Ovary (tissue), 3 donors: ENCODE results near the gene DPM1.

Experiments
- EP300 ChIP-seq: sonication (generic); formaldehyde crosslinking; IDR thresholded peaks from one replicate; pipeline ENCODE4 v1.6.1; 2017; ENCODE audit warnings: antibody characterized with exemption
- POLR2A ChIP-seq: fragments of 450-650 bp; IDR thresholded peaks from one replicate; pipeline ENCODE4 v1.6.1; 2017; ENCODE audit warnings: antibody characterized with exemption, mild to moderate bottlenecking, moderate library complexity
- TF ChIP-seq, protein P1 (sequence below), 3 donors: fragments of 450-650 bp in 2 of 3; fragments of 200-600 bp in 1 of 3; IDR thresholded peaks; one replicate each; pipeline versions ENCODE4 v1.5.1 to v1.8.0; 2016 to 2022; ENCODE audit warnings: antibody characterized with exemption in 3 of 3, mild to moderate bottlenecking in 1 of 3
- donor health status: DM: no; HTN: no; CAD: no.

GRCh38 chr20:50886184-50886790 is 72.0 kb downstream of the DPM1 start:
- TF ChIP-seq POLR2A (no peak), EP300 (no peak)
- TF ChIP-seq, protein P1, sequence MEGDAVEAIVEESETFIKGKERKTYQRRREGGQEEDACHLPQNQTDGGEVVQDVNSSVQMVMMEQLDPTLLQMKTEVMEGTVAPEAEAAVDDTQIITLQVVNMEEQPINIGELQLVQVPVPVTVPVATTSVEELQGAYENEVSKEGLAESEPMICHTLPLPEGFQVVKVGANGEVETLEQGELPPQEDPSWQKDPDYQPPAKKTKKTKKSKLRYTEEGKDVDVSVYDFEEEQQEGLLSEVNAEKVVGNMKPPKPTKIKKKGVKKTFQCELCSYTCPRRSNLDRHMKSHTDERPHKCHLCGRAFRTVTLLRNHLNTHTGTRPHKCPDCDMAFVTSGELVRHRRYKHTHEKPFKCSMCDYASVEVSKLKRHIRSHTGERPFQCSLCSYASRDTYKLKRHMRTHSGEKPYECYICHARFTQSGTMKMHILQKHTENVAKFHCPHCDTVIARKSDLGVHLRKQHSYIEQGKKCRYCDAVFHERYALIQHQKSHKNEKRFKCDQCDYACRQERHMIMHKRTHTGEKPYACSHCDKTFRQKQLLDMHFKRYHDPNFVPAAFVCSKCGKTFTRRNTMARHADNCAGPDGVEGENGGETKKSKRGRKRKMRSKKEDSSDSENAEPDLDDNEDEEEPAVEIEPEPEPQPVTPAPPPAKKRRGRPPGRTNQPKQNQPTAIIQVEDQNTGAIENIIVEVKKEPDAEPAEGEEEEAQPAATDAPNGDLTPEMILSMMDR (IDR thresholded peaks at IDR 0.05): no peak
